Left forelimb (tissue), 1 donor: ENCODE data around the gene LRG1.

ENCODE experiments used
- DNase-seq: peaks from one replicate; pipeline ENCODE4 v3.0.0-alpha.2; 2018; ENCODE audit warnings: low spot score

LRG1 gene

DNA sequence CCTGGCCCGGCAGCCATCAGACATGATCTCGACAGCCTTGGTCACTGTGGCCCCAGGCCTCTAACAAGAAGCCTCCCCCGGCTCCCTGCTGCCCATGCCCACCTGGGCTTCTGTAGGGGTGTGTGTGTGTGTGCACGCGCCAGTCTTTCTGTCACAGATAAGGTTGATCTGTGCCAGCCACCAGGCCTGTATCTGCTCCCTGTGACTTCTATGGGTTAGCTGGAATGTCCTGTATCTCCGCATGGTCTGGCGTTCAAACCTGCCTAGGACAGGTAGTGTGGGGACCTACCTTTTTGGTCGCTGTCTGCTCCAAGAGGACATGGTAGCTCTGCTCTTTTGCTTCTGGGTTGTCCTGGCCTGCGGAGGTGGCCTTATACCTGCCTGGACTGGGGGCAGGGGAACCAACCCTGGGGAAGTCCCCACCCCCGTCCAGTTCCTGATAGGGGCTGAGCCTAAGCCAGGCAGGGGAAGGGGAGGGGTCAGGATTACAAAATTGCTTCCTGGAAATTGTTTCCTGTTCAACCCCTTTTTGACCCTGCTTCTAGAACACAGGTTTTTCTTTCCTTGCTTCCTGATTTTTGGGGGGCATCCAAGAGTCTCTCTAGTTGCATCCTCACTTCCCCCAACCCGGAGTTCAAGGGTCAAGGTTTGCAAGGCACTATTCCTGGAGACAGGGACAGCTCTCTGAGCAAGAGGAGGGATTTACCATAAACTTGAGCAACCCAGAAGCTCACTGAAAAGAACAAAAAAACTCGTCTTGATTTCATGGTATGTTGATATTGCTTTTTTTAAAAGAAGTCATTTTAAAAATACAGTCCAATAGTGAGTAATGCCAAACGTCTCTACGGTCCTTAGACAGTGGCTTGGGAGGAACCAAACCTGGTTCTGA is at the start of gene LRG1:
Gene LRG1 (minus strand): TSS at position 344 of the 889 bp plus-strand sequence. CDS start 23 bp downstream, at position 321.
- DNase-seq: no peak

DNA sequence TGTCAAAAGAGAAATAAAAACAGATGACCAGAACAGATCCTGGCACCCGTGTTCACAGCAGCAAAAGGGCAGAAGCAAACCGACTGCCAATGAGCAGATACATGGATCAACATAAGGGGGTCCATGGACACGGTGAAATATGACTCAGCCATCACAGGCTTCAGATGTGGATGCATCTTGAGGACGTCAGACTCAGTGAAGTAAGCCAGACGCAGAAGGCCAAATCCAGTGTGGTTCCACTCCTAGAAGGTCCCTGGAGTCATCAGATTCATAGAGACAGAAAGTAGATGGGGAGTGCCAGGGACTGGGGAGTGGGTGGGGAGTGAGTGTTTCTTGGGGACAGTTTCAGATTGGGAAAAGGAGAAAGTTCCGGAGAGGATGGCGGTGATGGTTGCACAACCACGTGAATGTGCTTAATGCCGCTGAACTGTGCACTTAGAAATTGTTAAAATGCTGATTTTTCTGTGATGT is 48.5 kb upstream of the LRG1 start:
- DNase-seq: no peak

DNA sequence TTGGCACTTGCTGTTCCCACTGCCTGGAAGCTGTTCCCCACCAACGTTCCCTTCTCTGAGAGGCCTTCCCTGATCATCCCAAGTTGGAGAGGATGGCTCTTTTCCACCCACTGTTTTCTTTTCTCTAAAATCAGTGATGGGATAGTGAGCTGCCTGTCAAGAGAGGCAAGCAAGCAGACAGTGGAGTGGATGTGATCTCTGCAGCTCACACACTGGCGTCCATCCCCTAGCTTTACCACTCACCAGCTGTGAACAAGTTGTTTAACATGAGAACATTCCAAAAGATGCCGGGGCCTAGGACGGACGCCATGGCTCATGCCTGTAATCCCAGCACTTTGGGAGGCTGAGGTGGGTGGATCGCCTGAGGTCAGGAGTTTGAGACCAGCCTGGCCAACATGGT is 47.7 kb upstream of the LRG1 start:
- no peak for DNase-seq

GRCh38 chr19:4586691-4587090 is 46.9 kb upstream of the LRG1 start:
- no peak for DNase-seq

GRCh38 chr19:4586245-4586644 is 46.4 kb upstream of the LRG1 start:
- no peak for DNase-seq

GRCh38 chr19:4585556-4585955 is 45.7 kb upstream of the LRG1 start:
- no peak for DNase-seq

GRCh38 chr19:4584670-4585460 is 45.0 kb upstream of the LRG1 start:
- DNase-seq: peak; percentile 84

GRCh38 chr19:4583961-4584669 is 44.3 kb upstream of the LRG1 start:
- no peak for DNase-seq

- no peak for DNase-seq
These were observed 43.4 kb upstream of the LRG1 start for GRCh38 chr19:4582980-4583842.

DNA sequence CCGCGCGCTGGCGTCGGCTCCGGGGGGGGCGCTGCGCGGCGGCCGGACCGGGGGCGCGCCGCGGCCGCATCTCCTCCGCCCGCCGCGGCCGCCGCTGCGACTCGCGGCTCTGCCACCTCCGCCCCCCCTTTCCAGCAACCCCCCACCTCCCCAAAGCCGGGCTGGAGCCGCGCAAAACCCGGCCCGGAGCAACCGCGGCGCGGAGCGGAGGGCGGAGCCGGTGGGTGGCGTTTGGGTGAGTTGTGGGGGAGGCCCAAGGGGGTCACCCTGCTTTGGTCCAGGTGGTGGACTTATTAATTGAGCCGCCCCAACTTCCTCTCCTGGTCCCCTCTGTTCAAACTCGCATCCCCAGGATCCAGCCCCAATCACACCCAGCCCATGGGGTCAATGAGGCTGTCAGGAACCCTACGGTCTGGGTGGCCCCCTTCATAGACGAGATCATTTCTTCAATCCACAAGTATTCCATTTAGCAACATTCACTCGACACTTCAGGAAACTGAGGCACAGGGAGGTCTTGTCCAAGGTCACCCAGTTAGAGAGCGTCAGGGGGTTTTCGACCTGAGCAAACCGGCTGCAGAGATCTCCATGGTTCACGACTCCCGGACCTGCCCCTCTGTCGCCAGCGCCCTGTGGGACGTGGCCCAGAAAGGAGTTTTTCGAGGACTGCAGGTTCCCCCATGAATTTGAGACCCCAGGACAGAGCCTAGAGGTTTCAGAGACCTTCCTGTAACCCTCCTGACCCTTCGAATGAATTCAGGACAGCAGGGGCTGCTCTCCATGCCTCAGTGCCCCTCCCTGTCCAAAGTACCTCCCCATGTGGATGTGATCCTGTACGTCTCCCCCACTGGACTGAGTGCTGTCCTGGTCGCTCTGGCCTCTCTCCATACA is 42.1 kb upstream of the LRG1 start:
- DNase-seq: no peak

- DNase-seq: no peak
These were observed 41.3 kb upstream of the LRG1 start for GRCh38 chr19:4580961-4581665.

GRCh38 chr19:4580021-4580901 is 40.4 kb upstream of the LRG1 start:
- DNase-seq: no peak

DNA sequence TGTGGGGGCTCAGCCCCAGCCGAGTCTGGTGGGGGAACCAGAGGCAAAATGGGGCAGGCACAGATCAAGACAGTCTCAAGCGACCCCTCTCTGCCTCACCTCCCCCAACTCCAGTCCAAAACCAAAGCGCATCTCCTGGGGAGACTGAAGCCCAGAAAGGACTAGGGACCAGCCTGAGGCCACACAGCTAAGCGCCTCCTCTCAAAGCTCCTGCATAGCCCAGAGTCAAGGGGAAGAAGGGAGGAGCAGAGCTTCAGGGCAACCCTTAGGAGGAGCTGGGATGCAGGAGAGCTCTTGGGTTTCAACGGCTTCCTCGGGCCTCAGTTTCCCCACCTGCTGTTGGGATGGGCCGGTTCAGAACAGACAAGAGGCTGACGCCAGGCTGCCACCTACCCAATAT is 39.6 kb upstream of the LRG1 start:
- no peak for DNase-seq

GRCh38 chr19:4578552-4579248 is 38.9 kb upstream of the LRG1 start:
- no peak for DNase-seq

GRCh38 chr19:4577020-4577782 is 37.4 kb upstream of the LRG1 start:
- no peak for DNase-seq

DNA sequence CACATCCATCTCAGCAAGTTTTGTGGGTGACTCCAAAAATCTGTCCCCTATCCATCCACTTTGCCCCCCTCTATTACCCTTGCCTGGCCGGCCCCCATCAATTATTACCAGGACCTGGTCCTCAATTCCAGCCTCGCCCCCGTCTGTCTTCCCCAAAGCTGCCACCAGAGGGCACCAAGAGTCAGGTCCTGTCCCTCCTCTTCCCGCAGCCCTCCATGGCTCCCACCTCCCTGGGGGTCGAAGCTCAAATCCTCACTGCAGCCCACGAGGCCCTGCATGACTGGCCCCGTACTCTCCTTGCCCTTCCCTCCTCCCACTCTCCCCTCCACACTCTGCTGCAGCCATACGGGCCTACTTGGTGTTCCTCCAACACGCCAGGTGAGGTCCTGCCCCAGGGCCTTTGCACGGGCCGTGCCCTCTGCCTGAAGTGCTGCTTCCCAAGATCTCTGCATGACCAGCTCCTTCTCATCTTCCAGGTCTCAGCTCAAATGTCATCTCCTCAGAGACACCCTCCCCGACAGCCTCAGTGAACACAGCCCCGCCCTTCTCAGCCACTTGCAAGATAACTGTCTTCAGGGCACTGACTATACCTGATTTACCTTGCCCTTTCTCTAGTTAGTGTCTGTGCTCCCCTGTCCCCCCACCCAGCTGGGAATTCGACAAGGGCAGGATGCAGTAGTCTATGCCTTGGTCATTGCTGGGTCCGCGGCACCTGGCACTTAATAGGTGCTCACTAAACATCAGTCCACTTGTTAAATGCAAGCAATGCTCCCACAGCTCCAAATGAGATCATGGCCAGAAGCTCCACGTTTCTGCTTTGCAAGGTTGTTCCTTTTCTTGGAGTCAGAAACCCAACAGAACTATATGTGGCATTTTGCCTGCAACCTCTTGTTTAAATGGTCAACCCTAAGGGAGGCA is 36.4 kb upstream of the LRG1 start:
- DNase-seq: peak; percentile 72
